H54 (cell line): Measurements from ENCODE around the gene PALLD.

Experiments used
- DNase-seq: peaks from one replicate; pipeline ENCODE4 v3.0.0; 2011; ENCODE audit warnings: low spot score, mixed read lengths; ENCODE audit not compliant: insufficient read length
- FAIRE-seq: peaks from 3 replicates; lab custom pipeline; 2011; peaks lifted over from hg19 to GRCh38; lab: Jason Lieb, UNC
- POLR2A ChIP-seq: IDR thresholded peaks from 2 replicates; pipeline ENCODE4 v1.6.1; 2011; ENCODE audit warnings: low read depth, mild to moderate bottlenecking, low read length

PALLD gene

DNA sequence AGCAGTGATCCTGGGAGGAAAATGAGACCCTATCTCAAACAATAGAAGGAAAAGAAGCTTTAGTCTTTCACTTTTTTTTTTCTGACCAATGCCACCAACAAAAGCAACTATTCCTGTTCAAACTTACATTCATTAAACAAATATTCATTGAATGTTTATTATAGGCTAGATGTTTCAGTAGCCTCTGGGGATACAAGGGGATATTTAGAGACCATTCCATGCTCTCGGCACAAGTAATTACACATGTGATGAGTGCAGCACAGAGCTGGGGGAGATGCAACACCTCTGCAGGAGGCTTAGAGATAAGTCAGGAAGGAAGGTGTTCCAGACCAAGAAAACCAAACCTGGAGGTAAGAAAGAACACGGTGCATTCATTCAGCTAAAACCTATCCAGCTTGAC, 68.3 kb downstream of the PALLD start:
- FAIRE-seq (no peak), DNase-seq (no peak)

DNA sequence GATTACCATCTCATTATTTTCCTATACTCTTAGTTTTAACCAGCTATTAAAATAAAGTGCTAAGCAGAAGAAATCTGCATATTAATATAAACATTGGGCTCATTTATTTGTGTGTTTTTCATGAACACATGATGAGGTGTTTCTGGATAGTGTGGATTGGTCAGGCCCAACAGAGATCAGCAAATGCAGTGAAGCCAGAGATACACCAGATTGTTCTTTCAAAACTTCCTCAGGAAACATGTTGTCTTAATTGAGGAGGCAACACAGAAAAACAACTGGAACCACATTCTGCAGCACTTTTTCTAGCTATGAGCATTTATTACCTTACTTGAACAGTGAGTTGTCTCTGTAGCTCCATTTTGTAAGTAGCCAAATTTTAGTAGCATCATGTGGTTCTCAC, 69.9 kb downstream of the PALLD start:
- TF ChIP-seq POLR2A, result no peak
- no peak for FAIRE-seq
- DNase-seq, result no peak

More for the DNA sequence above, 68.3 kb downstream of the PALLD start:
- TF ChIP-seq POLR2A, result no peak

DNA sequence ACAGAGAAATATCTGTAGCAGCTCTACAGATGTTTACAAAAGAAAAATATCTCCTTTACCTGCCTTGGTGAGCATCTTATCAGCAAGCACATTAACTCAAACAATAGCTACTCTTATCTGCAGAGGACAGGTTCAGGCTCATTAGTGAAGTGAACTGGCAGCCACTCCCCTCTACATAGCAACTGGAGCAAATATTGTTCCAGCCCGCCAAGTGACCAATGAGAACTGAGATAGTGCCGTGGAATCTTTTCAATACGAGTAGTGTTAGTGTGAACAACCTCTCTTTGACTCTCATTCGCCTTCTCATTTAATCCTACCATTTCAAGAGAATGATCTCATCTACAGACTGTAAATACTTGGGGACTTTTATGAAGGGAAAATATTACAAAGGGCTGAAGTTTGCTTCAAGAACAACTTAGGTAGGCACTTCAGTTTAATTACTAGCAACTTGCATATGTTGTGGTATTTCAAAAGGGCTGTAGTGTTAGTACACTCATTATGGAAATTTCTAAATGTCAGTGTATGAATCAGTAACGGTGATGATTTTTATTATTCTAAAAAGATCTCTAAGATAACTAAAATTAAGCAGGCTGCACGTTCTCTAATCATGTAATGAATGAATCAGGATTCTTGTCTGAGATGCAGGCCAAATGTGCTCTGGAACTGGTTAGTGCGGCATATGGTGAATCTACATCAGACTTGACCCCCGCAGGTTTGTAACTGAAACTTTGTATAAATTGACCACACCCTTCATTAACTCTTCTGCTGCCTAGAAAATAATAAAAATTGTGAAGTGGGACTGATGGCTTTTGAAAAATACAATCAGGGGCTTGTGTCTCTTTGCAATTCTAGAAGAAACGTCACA, 72.4 kb downstream of the PALLD start:
- DNase-seq, result no peak
- FAIRE-seq, result peak; percentile 97
- no peak for TF ChIP-seq POLR2A

DNA sequence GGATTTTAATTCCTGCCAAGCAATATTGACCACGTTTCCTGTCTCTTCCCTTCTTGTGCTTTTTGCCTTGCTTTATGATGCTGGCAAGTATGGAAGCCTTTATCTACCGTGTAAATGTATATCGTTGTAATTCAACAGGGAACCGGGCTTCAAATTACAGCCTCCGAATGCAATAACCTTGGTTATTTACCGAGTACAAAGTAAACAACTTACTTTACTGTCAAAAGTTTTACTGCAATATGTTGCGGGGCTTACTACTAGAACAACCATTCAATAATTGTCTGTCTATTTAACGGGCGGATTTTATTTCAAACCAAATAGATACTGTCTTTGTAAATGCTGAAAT, 73.1 kb downstream of the PALLD start:
- DNase-seq, result no peak
- TF ChIP-seq POLR2A, result no peak
- FAIRE-seq, result no peak

DNA sequence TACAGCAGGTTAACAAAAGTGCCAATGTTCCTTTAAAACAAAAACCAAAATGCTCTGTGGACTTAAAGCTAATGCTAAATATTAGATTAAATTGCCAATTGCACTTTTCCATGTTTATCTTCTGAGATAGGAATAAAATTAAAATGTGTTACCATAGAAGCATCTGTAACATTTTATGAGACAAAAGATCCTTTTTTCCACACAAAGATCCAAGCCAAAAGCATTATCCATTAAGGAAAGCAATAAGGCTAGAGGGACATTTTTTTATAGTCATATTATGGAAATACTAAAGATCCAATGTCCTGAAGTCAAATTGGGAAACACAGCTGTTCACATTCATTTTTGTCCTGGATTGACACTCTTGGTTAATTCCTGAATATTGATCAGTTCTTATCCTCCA, 73.6 kb downstream of the PALLD start:
- TF ChIP-seq POLR2A, result no peak
- DNase-seq (no peak), FAIRE-seq (no peak)

DNA sequence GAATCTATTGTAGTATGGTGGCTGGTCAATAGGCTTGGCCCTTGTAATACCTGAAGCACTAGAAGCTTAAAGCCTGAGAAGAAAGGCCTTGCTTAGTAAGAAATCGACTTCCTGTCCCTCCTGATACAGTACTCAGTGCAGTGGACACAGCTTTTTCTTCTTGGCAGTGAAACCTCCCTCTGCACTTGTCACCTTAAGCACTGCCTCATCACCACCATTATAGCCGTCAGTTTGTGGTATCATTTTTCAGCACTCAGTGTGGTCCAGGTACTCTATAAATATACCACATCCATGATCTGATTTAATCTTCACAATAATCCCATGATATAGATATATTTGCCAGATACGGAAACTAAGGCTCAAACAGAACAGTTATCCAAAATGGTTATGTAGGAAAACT, 75.2 kb downstream of the PALLD start:
- FAIRE-seq (no peak), DNase-seq (no peak)
- no peak for TF ChIP-seq POLR2A

DNA sequence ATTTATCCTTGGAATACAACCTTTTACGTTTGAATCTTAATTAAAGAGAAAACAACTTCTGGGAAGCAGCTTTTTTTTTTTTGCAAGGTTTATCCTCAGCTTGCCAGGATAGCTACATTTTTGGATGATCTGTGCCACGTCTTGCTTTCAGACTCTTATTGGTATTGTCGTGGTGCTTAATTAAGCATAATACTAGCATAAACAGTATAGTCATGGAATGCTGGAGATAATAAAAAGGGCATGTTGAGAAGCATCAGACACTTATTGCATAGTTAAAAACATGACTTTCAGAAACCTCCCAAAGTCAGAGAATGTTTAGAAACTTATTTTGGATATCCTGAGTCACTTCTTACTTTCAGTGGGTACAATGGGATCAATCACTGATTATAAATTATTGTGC, 77.0 kb downstream of the PALLD start:
- no peak for TF ChIP-seq POLR2A
- DNase-seq, result no peak
- FAIRE-seq, result no peak

DNA sequence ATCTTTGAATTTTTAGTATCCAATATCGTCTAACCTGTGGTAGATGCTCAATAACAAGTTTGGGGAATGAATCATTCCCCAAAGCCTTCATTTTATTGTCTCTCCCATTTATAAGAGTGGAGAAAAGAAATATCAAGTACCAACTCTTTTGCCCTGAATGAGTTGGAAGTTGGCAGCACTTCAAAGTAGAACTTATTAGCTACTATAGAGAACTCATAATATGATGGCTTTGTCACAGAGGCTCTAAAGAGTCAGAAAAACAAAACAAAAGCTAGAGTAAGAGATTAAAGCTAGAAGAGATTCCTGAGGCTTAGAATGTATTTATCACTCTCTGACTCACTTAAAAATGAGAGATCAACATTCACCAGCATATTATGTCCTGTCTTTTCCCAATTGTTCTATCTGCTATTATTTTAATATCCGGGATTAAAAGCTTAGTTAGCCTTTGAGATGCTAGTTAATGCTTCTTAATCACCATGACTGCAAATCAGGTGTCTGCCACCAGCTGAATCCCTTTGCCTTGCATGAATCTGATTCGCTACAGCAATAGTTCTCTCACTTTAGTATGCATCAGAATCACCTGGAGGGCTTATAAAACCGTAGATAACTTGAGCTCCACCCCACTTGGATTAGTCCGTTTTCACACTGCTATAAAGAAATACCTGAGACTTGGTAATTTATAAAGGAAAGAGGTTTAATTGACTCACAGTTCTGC, 77.9 kb downstream of the PALLD start:
- no peak for DNase-seq
- FAIRE-seq, result peak; percentile 64
- TF ChIP-seq POLR2A, result no peak

DNA sequence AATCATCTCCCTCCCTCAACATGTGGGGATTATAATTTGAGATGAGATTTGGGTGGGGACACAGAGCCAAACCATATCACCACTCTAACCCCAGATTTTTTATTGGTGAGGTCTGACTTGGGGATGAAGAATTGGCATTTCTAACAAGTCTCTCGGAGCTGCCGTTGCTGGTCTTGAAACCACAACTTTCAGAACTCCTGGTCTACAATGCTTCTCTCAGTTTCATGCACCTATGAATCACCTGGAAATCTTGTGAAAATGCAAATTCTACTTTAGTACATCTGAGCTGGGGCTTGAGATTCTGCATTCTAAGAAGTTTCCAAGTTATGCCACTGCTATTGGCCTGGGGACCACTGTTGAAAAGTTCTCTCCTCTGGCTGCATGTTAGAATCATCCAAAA, 78.6 kb downstream of the PALLD start:
- FAIRE-seq (no peak), DNase-seq (no peak)
- no peak for TF ChIP-seq POLR2A

DNA sequence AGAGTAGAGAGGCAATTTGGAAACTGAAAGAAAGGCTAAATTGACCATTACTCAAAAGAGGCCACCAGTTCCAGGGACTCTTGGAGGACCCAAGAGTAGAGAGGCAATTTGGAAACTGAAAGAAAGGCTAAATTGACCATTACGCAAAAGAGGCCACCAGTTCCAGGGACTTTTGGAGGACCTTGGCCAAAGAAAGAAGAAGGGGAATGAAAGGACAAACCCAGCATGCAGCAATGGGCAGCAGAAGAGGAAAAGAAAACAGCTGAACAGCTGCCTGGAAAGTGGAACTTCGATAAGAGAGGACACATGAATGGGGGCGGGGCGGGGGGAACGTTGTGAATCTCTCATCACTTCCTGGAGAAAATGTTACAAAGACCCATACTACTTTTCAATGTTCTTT, 80.8 kb downstream of the PALLD start:
- no peak for TF ChIP-seq POLR2A
- DNase-seq, result no peak
- no peak for FAIRE-seq

DNA sequence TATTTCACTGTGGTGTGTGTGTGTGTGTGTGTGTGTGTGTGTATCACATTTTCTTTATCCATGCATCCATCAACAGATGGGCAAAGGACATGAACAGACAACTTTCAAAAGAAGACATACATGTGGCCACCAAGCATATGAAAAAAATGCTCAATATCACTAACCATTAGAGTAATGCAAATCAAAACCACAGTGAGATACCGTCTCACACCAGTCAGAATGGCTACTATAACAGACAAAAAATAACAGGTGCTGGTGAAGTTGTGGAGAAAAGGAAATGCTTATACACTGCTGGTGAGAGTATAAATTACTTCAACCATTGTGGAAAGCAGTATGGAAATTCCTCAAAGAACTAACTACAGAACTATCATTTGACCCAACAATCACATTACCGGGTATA, 83.4 kb downstream of the PALLD start:
- FAIRE-seq, result no peak
- no peak for TF ChIP-seq POLR2A
- no peak for DNase-seq

DNA sequence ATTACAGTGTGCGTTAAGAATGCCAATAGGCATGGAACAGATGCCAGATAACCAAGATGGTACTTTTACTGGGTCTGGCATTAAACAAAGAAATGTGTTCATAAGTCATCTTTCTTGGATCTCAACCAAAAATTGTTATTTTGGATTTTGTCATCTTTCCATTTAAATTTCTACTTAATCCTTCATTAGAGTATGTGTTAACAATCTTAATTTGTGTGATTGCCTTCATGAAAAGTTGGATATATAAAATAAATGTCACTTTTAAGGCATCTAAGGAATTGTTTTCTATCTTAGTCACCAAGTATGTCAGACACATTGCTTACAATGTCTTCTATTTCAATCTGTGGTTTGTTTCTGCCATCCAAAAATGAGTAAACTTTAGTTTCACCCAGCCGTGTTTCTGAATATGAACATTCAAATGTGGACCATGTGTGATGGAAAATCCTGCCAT, 87.5 kb downstream of the PALLD start:
- FAIRE-seq (peak; percentile 64), DNase-seq (no peak)
- no peak for TF ChIP-seq POLR2A

DNA sequence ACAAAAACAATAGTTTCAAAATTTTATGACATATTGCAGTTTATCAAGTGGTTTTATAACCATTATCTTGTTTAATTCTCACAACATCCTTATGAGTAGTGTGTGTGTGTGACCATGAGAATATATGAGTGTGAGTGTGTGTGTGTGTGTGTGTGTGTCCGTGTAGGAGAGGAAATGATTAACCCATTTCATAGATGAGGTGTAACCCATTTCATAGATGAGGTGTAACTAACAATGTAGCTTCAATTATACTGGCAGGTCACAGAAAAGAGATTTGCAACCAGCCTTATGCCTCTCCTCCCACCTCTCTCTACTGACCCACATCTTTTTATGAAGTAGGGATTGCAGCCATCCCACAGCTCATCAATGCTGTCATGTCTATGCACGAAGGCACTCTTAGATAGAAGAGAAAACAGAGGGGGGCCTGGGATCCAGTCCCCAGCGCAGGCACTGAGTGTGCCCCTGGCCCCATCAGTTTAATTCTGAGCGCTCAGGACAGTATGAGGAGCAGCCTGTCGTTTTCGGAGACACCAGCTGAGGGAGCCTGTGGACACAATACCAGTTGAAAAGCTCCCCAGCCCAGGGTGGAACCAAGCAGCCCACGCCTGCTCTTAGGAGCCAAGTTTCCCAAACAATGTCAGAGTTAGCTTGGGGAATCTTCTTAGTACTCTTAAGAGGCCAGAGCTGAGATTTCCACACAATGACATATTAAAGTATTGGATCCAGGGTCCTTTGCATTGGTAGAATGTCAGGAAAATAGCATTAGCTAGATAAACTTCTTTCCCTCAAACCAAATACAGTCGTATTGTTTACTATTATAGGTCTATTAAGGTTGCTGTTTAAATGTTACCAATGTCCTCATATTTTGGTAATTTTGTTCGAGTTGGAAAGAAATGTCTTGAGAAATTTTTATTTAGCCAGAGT, 88.6 kb downstream of the PALLD start:
- FAIRE-seq (no peak), DNase-seq (no peak)
- no peak for TF ChIP-seq POLR2A

DNA sequence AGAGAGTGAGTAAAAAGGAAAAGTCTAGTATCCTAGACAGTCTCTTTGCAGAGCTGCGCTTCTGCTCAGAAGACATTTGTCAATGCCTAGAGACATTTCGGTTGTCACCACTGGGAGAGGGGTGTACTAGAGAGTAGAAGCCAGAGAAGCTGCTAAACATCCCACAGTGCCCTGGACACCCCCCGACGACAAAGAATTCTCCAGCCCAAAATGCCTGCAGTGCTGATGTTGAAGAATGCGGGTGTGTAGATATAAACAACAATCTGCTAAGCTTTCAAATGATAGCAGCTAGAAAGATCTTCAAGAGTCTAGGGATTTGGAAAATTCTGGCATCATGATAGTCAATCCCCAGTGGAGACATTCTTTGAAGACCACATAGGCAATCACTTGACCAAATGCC, 90.1 kb downstream of the PALLD start:
- FAIRE-seq (no peak), DNase-seq (no peak)
- no peak for TF ChIP-seq POLR2A
